HT-29 (cell line): ENCODE data around the gene STRN4. TPM values are rescaled to one million over a fixed set of nuclear protein-coding genes. Genes with fewer than 3 reads are reported as not detected.
"Not testable (repeated sequence)": the region's sequence is repeated elsewhere in the genome, so short reads cannot be mapped to it uniquely, and the experiment has no call there.

Source experiments
- DNase-seq: peaks from one replicate; pipeline ENCODE4 v3.0.0-alpha.2; 2015; ENCODE audit warnings: low spot score
- total RNA-seq: library from RNA; depleted of rRNA; stranded (reverse); fragments of >200 nt; shearing (Covaris generic); gene quantifications from 2 replicates; pipeline ENCODE4 v1.2.3, GENCODE V29; 2014

Gene STRN4
- total RNA-seq, 1 experiment from 2014 or later = 229 TPM

DNA sequence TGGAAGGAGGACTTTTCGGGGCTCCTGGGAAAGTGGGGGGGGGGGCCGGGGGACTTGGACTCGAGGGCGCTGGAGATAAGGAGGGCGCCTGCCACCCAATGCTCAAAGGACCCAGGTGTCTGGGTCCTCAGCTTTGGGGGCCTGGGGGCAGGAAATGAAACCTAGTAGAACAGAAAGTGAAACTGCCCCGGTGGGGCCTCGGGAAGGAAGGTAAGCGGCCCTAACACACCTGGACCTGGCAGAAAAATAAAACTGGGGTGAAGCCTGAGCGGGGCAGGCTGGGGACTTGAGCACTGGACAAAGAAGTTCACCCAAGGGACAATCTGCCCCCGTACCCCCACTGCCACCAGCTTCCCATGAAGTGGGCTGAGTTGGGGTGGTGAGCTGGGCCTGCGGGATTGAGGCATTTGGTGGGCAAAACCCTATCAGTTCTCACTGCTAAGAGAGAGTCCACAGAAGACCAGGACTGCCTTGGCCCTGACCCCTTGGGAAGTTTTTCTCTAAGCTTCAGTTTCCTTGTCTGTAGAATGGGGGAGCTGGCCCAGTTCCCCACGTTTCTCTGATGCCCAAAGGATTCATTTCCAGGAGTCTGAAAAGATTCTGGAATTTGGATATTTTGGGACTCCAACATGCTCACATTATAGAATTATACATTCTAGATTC lies 31.7 kb downstream of the STRN4 start:
- peak; percentile 92 for DNase-seq

GRCh38 chr19:46713781-46714443 lies 32.3 kb downstream of the STRN4 start:
- DNase-seq = peak; percentile 99

DNA sequence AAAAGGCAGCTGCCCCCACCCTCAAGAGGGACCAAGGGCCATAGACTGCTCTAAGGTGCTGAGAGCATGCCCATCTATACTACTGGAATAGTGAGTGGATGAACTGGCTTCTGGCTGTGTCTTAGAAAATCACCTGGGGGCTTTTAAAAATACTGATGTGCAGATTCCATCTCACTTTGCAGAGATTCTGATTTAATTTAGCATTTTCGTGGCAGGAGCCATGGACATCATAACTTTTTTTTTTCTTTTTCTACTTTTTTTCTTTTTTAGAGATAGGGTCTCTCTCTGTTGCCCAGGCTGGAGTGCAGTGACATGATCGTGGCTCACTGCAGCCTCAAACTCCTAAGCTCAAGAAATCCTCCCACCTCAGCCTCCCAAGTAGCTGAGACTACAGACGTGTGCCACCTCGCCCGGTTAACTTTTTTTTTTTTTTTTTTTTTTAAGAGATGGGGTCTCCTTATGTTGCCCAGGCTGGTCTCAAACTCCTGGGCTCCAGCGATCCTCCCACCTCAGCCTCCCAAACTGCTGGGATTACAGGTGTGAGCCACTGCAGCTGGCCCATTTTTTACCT lies 33.4 kb downstream of the STRN4 start:
- DNase-seq = not testable (repeated sequence)

GRCh38 chr19:46710687-46711086 lies 35.6 kb downstream of the STRN4 start:
- DNase-seq = no peak

- DNase-seq = peak; percentile 87
These were observed 41.7 kb downstream of the STRN4 start for GRCh38 chr19:46704379-46705076.

DNA sequence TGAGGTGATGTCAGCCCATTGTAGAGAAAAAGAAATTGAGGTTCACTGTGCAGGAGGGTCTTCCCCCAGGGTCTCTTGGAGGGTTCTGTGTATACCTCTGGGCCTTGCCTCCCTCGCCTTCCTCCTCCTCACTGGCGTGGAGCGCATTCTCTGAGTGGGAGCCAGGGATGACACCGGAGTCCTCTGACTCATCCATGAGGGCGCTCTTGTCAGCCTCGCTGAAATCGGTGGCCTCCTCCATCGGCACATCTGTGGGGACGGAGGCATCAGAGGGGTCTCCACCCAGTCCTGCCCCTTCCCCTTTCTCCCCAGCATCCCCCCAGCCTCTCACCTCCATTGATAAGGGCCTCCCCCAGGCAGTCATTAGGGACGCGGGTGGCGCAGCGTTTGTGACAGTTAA lies 45.5 kb downstream of the STRN4 start:
- DNase-seq = no peak

DNA sequence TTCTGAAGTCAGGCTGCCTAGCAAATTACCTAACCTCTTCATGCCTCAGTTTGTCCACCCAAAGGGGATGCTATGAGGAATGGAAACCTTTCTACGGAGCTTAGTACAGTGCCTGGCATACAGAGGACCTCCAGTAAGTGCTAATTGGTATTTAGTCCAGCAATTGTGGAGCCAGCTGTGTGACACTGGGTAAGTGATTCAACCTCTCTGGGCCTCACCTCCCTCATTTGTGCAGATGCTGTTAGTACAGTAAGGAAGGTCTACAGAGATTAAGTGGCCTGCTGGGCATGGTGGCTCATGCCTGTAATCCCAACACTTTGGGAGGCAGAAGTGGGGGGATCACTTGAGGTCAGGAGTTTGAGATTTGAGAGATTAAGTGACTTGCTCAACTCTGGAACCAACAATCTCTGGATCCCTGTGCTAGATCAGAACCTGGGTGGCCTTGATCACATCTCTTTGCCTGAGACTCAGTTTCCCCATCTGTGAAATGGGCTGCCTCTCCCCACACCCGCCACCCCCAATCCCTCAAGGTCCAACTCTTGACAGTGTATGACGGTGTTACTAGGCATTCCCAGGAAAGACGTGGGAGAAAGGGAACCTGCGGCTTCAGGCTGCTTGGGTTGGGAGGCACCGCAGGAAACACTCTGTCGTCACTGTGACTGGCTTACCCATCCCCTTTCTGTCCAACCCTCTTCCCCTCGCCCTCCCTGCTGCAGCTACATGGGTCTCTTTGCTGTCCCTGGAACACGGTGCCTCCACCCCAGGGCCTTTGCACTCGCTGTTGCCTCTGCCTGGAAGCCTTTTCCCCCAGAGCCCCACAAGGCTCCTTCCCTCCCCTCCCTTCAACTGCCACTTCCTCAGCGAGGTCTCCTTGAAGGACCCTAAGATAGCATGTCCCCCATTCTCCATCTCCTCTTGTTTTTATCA lies 47.6 kb downstream of the STRN4 start:
- DNase-seq = no peak

DNA sequence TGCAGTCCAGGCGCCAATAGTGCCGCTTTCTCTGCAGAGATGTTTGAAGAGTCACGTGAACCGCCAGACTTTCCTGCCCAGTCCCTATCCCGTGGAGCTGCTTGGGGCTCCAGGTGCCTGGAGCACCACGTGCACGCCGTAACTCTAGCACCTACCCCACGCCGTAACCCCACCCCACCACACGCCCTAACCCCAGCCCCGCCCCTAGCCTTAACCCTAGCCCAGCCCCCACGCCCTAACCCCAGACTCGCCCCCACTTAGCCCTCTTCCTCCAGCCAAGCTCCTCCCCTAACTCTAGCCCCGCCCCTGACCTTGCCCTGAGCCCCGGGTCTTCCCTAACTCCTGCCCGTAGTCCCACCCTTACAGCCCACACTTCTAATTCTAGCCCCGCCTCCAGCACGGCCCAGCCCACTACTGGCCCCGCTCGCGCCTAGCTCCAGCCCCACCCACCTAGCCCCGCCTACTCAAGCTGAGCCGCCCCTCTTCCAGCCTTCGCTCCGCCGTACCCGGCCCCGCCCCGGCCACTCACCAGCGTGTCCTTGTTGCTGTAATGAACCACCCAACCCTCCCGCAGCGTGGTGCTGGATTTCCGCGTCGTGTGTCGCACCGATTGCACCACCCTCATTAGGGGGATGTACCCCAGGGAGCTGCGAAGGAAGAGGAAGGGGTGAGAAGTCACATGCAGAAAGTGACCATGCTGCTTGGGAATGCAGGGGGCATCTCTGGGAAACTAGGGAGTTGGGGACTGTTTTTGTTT lies 48.9 kb downstream of the STRN4 start:
- DNase-seq = peak; percentile 99

- no peak for DNase-seq
These were observed 49.4 kb downstream of the STRN4 start for GRCh38 chr19:46696866-46697203.

- no peak for DNase-seq
These were observed 50.2 kb downstream of the STRN4 start for GRCh38 chr19:46696052-46696451.

DNA sequence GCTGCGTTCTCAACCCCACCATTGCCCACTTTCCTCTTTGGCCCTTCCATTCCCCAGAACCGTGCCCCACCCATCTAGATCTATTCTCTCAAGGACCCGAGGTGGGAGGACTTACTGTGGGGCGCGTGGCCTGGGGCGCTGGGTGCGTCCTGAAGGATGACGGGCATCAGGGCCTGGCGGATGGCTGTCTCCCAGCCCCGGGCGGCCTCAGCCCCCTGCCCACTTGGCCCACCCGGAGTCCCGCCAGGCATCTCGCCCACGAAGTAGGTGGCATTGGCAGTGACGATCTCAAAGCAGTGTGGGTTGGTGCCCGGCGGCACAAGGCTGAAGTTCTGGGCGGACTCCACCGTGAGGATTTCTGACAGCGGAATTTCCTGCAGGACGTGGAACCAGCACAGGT lies 52.5 kb downstream of the STRN4 start:
- no peak for DNase-seq

GRCh38 chr19:46692918-46693722 lies 53.1 kb downstream of the STRN4 start:
- DNase-seq = no peak

DNA sequence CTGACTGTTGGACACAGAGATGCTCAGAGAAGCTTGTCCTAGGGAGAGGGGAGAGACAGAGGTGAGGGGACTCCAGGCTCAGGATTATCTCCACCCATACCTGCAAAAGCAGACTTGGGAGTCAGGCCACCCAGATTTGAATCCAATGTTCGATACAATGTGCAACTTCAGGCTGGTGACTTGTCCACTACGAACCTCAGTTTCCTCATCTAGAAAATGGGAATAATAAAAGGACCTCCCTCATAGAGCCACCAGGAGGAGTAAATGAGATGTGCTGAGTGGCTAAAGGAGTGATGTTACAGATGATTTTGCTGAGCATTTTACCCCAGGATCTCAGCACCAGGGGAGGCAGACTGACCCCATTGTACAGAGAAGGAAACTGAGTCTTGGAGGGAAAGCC lies 54.3 kb downstream of the STRN4 start:
- DNase-seq = no peak

DNA sequence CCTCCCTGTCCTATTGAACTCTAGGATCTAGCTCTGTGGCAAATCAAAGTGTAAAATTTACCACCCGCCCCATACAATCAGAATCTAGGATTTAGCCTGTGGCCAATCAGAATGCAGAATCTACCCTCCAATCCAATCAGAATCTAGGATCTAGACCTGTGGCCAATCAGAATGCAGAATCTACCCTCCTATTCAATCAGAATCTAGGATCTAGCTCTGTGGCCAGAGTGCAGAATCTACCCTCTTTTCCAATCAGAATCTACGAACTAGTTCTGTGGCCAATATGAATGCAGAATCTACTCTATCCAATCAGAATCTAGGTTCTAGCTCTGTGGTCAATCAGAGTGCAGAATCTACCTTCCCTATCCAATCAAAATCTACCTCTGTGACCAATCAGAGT lies 55.1 kb downstream of the STRN4 start:
- no peak for DNase-seq

DNA sequence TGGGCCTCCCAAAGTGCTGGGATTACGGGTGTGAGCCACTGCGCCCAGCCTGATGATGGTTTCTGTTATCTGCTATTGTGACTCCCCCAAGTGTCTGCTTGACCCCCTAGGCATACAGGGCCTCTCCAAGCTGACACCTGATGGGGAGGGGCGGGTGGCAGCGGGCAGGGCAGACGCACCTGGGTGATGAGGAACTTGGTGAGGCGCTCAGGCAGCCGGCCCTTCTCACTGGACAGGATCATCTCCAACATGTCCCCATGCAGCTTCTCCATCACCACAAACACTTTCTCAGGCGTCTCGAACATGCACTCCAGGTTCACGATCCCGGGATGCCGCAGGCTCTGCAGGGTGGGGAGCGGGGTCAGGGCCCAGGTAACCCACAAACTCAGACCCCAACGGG lies 56.9 kb downstream of the STRN4 start:
- no peak for DNase-seq

- DNase-seq = no peak
These were observed 58.7 kb downstream of the STRN4 start for GRCh38 chr19:46687438-46688145.

- no peak for DNase-seq
These were observed 61.1 kb downstream of the STRN4 start for GRCh38 chr19:46685189-46685588.

DNA sequence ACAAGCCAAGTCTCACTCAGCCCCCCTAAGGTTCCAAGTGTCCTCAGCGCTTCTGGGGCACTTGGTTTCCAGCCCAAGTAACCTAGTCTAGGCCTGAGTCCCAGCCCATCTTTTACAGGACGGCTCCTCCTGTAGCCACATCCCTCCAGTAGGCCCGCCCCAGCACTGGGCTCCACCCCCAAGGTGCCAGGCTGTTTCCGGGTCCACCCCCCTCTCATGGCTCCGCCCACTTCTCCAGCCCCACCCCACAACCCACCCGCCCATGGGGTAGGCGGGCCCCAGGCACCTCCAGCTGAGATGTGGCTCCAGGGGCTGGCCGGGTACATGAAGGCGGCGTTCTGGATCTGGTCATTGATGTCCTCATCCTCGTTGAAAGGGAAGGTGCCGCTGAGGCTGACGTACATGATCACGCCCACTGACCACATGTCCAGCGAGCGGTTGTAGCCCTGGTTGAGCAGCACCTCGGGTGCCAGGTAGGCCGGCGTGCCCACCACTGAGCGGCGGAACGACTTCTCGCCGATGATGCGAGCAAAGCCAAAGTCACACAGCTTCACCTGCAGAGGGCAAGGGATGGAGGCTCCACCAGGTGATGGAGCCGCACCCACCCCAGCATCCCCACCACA lies 68.0 kb downstream of the STRN4 start:
- peak; percentile 67 for DNase-seq
